NCI-H1048 (cell line): ENCODE measurements around the gene ADAMTS19.
A peak's percentile ranks its signal among the peaks of the same experiment; 100 is the strongest.

ENCODE experiments used
- DNase-seq: peaks from one replicate; lab custom pipeline; 2025; lab: John Stamatoyannopoulos, UW

ADAMTS19 gene

GRCh38 chr5:129768735-129769134 is 308.6 kb downstream of the ADAMTS19 start:
- no peak for DNase-seq

- DNase-seq, result no peak
Measured at GRCh38 chr5:129770024-129770820, 310.1 kb downstream of the ADAMTS19 start.

GRCh38 chr5:129771058-129771838 is 311.1 kb downstream of the ADAMTS19 start:
- DNase-seq, result peak; percentile 11

- no peak for DNase-seq
Measured at GRCh38 chr5:129773376-129773775, 313.3 kb downstream of the ADAMTS19 start.

GRCh38 chr5:129781594-129781993 is 321.5 kb downstream of the ADAMTS19 start:
- DNase-seq, result no peak
